Measurements from ENCODE around the gene FBRS. TPM values are rescaled to one million over a fixed set of nuclear protein-coding genes. Genes with fewer than 3 reads are reported as not detected.

Gene FBRS
- total and polyA plus RNA-seq, 5 experiments from 2014 or later = 3.2 to 221 (median 8.0) TPM

- Mint-ChIP-seq H3K9me3 (no peaks in the 10 kb centered on the region), H3K27ac (peak overlapping the region in 6 of 10 donors; percentile 10 to 74 (median 41)), H3K27me3 (no peaks in the 10 kb centered on the region), H3K4me1 (peaks cover 15 to 34% (median 24%) of the 10 kb centered on the region in 4 donors), H3K36me3 (peaks cover 0 to 64% (median 13%) of the 10 kb centered on the region in 3 donors), H3K4me3 (no peak overlapping the region)
- POLR2A ChIA-PET = interaction anchor here (0.8 to 1.1 kb wide), 2 partner anchors 9 to 27 kb away, joined by 3 to 7 read pairs; partner anchors contain the start of gene FBRS
- DNase-seq = no peak
- no peak for ATAC-seq
These were observed 9.2 kb downstream of the FBRS start for GRCh38 chr16:30667361-30667905.

DNA sequence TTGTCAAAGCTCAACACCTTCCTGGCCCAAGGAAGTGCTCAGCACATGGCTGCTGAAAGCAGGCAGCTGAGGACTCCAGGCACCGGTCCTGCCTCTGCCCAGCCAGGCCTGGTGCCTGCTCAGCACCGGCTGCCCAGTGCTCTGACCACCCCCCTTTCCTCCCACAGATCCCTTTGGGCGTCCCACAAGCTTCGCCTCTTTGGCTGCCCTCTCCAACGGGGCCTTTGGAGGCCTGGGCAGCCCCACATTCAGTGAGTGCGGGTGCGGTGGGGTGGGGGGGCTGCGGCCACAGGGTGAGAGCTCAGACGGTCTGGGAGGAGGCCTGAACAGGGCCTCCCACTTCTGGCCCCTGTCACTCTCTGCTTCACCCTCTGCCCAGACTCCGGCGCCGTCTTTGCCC, 10.2 kb downstream of the FBRS start:
- Mint-ChIP-seq H3K9me3 (no peaks in the 10 kb centered on the region), H3K36me3 (peaks cover 0 to 54% (median 6%) of the 10 kb centered on the region in 3 donors), H3K4me3 (no peak overlapping the region), H3K4me1 (peaks cover 9 to 24% (median 16%) of the 10 kb centered on the region in 4 donors), H3K27me3 (no peaks in the 10 kb centered on the region), H3K27ac (peak overlapping the region in 3 of 10 donors; percentile 13 to 74 (median 28))
- DNase-seq (no peak), ATAC-seq (no peak)
- POLR2A ChIA-PET = no interaction called here

DNA sequence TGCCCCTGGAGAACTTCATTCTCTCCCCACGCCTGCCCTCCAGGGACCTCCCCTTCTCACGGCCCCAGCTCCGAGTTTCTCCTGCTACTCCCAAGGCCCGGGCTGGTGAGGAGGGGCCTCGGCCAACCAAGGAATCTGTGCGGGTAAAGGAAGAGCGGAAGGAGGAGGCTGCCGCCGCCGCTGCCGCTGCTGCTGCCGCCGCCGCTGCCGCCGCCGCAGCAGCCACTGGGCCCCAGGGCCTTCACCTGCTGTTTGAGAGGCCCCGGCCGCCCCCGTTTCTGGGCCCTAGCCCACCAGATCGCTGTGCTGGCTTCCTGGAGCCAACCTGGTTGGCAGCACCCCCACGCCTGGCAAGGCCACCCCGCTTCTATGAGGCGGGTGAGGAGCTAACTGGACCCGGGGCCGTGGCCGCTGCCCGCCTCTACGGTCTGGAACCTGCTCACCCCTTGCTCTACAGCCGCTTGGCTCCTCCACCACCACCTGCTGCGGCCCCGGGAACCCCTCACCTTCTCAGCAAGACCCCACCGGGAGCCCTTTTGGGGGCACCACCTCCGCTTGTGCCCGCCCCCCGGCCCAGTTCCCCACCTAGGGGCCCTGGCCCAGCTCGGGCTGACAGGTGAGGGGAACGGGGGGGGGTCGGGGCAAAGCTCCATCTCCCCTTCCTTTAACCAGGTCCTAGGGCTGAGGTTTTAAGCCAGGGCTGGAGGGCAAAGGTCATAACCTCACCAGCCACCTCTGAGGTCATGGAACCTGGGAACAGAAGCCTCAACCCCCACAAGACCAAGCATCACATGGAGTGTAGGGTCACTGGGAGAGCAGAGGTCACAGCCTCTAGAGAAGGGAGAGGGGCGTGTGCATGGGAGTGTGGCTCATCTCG, 11.0 kb downstream of the FBRS start:
- POLR2A ChIA-PET = interaction anchor here (0.9 kb wide), 1 partner anchor 9 kb away, joined by 4 read pairs; no protein-coding TSS in a partner anchor
- DNase-seq = no peak
- Mint-ChIP-seq H3K27ac (no peak overlapping the region), H3K4me1 (peaks cover 5 to 19% (median 11%) of the 10 kb centered on the region in 4 donors), H3K4me3 (no peak overlapping the region), H3K9me3 (no peaks in the 10 kb centered on the region), H3K27me3 (no peaks in the 10 kb centered on the region), H3K36me3 (peaks cover 0 to 47% (median 2%) of the 10 kb centered on the region in 3 donors)
- ATAC-seq = peak in 1 of 2 donors; percentile 29

DNA sequence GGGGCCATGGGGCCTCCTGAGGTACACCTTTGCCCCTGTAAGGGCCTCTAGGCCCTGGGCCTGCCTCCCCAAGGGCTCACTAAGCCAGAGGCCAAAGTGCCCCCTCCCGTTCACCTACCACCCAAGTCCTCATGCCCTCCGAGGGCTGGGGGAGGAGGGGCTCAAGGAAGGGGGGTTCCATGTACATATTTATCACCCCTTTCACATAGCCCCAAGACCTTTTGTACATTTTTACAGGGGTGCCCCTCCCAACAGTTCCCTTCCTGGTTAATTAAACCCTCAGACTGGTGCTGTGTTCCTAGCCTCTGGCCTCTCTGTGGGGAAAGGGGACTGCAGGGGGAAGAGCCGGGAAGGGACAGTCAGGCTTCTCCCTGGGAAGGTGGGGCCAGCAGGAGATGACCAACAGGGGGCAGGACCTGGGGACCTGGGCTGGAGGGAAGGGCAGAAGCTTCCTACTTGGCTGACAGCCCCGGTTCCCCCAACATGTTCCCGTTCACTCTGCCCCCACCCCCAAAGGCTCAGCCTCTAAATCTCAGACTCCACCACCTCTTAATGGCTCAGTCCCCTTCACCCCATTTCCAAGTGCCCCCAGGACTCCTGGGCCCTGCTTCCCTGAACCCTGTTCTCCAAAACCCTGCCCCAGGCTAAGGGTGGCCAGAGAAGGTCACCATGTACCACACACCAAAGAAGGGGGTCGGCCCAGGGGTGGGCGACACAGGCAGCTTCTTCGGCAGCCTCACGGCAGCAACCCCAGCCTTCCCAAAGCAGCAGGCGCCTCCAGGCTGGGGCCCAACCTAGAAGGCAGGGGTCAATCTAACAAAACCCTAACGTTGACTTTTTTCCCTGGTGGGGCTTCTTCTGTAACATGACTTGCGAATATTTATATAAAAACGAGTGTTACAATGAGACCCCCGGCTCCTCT, 11.9 kb downstream of the FBRS start:
- peaks cover 0 to 42% (median 2%) of the 10 kb centered on the region in 3 donors for H3K36me3 Mint-ChIP-seq
- POLR2A ChIA-PET = interaction anchor here (0.9 kb wide), 1 partner anchor 10 kb away, joined by 4 read pairs; no protein-coding TSS in a partner anchor
- no peak overlapping the region for H3K4me3 Mint-ChIP-seq
- H3K27ac Mint-ChIP-seq = peak overlapping the region in 2 of 10 donors; percentile 41 to 78
- no peak for DNase-seq
- no peaks in the 10 kb centered on the region for H3K27me3 Mint-ChIP-seq
- H3K9me3 Mint-ChIP-seq = no peaks in the 10 kb centered on the region
- peak in 1 of 2 donors; percentile 10 for ATAC-seq
- H3K4me1 Mint-ChIP-seq = peaks cover 3 to 16% (median 7%) of the 10 kb centered on the region in 4 donors

GRCh38 chr16:30675143-30675542, 16.9 kb downstream of the FBRS start:
- Mint-ChIP-seq H3K4me3 (no peak overlapping the region), H3K36me3 (peaks cover 0 to 5% (median 0%) of the 10 kb centered on the region in 3 donors), H3K9me3 (no peaks in the 10 kb centered on the region), H3K27me3 (no peaks in the 10 kb centered on the region), H3K27ac (peak overlapping the region in 1 of 10 donors; percentile 43), H3K4me1 (peaks cover 0 to 3% (median 0%) of the 10 kb centered on the region in 4 donors)
- DNase-seq (no peak), ATAC-seq (no peak)
- POLR2A ChIA-PET = interaction anchor here (0.5 to 1.2 kb wide), 7 partner anchors 8 to 124 kb away, joined by 3 to 5 read pairs (median 3); no protein-coding TSS in a partner anchor

- Mint-ChIP-seq H3K9me3 (no peaks in the 10 kb centered on the region), H3K4me3 (no peak overlapping the region), H3K27ac (no peak overlapping the region), H3K27me3 (no peaks in the 10 kb centered on the region), H3K36me3 (no peaks in the 10 kb centered on the region), H3K4me1 (no peaks in the 10 kb centered on the region)
- DNase-seq = no peak
- no peak for ATAC-seq
- POLR2A ChIA-PET = interaction anchor here (0.5 to 1.3 kb wide), 3 partner anchors 18 to 791 kb away, joined by 3 read pairs; no protein-coding TSS in a partner anchor
These were observed 19.8 kb downstream of the FBRS start for GRCh38 chr16:30677931-30678585.

GRCh38 chr16:30678586-30678970, 20.3 kb downstream of the FBRS start:
- Mint-ChIP-seq H3K27me3 (no peaks in the 10 kb centered on the region), H3K36me3 (no peaks in the 10 kb centered on the region), H3K27ac (no peak overlapping the region), H3K4me1 (no peaks in the 10 kb centered on the region), H3K9me3 (no peaks in the 10 kb centered on the region), H3K4me3 (no peak overlapping the region)
- no peak for DNase-seq
- POLR2A ChIA-PET = interaction anchor here (0.5 to 1.3 kb wide), 2 partner anchors 19 to 792 kb away, joined by 3 read pairs; no protein-coding TSS in a partner anchor
- ATAC-seq = no peak

DNA sequence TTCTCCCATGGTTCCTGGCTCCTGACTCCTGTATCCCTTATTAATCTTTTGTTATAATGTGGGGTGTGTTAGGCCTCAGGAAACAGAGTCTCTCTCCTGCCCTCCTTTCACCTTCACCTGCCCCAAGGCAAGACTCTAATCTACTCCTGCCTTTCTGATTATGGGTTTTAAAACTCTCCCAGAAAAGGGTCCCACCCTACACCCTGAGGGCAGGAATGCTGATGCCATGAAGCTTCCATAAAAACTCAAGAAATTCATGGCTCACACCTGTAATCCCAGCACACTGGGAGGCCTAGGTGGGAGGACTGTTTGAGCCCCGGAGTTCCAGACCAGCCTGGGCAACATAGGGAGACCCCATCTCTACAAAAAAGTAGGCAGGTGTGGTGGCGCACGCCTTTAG, 22.1 kb downstream of the FBRS start:
- no peaks in the 10 kb centered on the region for H3K4me1 Mint-ChIP-seq
- no peaks in the 10 kb centered on the region for H3K27me3 Mint-ChIP-seq
- DNase-seq = no peak
- no peaks in the 10 kb centered on the region for H3K9me3 Mint-ChIP-seq
- ATAC-seq = no peak
- H3K4me3 Mint-ChIP-seq = no peak overlapping the region
- no peak overlapping the region for H3K27ac Mint-ChIP-seq
- POLR2A ChIA-PET = no interaction called here
- H3K36me3 Mint-ChIP-seq = no peaks in the 10 kb centered on the region

- H3K27me3 Mint-ChIP-seq = no peaks in the 10 kb centered on the region
- DNase-seq = no peak
- peaks cover 4 to 13% (median 8%) of the 10 kb centered on the region in 4 donors for H3K4me1 Mint-ChIP-seq
- peak overlapping the region in 1 of 10 donors; percentile 3 for H3K27ac Mint-ChIP-seq
- no peaks in the 10 kb centered on the region for H3K36me3 Mint-ChIP-seq
- POLR2A ChIA-PET = interaction anchor here (0.7 to 7.5 kb wide), 2 partner anchors 29 to 394 kb away, joined by 3 to 101 read pairs; partner anchors contain the start of gene FBRS
- no peaks in the 10 kb centered on the region for H3K9me3 Mint-ChIP-seq
- H3K4me3 Mint-ChIP-seq = no peak overlapping the region
- ATAC-seq = no peak
These were observed 30.5 kb downstream of the FBRS start for GRCh38 chr16:30688701-30689100.

GRCh38 chr16:30691907-30692306, 33.7 kb downstream of the FBRS start:
- Mint-ChIP-seq H3K4me3 (no peak overlapping the region), H3K4me1 (peaks cover 7 to 21% (median 14%) of the 10 kb centered on the region in 4 donors), H3K27me3 (no peaks in the 10 kb centered on the region), H3K27ac (no peak overlapping the region), H3K36me3 (no peaks in the 10 kb centered on the region), H3K9me3 (no peaks in the 10 kb centered on the region)
- POLR2A ChIA-PET = interaction anchor here (1.5 to 7.5 kb wide), 2 partner anchors 32 to 42 kb away, joined by 3 to 101 read pairs; partner anchors contain the start of gene FBRS
- ATAC-seq (no peak), DNase-seq (no peak)

- no peaks in the 10 kb centered on the region for H3K9me3 Mint-ChIP-seq
- H3K27me3 Mint-ChIP-seq = no peaks in the 10 kb centered on the region
- no peaks in the 10 kb centered on the region for H3K36me3 Mint-ChIP-seq
- H3K4me3 Mint-ChIP-seq = no peak overlapping the region
- H3K27ac Mint-ChIP-seq = peak overlapping the region in 5 of 10 donors; percentile 11 to 61 (median 52)
- POLR2A ChIA-PET = interaction anchor here (0.5 to 7.5 kb wide), 6 partner anchors 29 to 187 kb away, joined by 3 to 101 read pairs (median 6); partner anchors contain the start of genes FBRS and PRR14
- ATAC-seq (no peak), DNase-seq (no peak)
- H3K4me1 Mint-ChIP-seq = peaks cover 7 to 24% (median 19%) of the 10 kb centered on the region in 4 donors
These were observed 34.3 kb downstream of the FBRS start for GRCh38 chr16:30692396-30693064.
